Smooth muscle cell of trachea (primary cell): Measurements from ENCODE around the gene DEFB119. TPM values are rescaled to one million over a fixed set of nuclear protein-coding genes. Genes with fewer than 3 reads are reported as not detected.

Source experiments
- total RNA-seq: library from RNA; depleted of rRNA; stranded (reverse); fragments of >200 nt; gene quantifications from 2 replicates; pipeline ENCODE4 v1.2.1, GENCODE V29; 2014

The DEFB119 gene
- not detected in 2 replicates for total RNA-seq

GRCh38 chr20:31390490-31390889 lies at the start of gene DEFB119:
Gene DEFB119, minus strand, starts transcription at chr20:31390590. Its CDS starts 107 bp downstream, at chr20:31390483.

DNA sequence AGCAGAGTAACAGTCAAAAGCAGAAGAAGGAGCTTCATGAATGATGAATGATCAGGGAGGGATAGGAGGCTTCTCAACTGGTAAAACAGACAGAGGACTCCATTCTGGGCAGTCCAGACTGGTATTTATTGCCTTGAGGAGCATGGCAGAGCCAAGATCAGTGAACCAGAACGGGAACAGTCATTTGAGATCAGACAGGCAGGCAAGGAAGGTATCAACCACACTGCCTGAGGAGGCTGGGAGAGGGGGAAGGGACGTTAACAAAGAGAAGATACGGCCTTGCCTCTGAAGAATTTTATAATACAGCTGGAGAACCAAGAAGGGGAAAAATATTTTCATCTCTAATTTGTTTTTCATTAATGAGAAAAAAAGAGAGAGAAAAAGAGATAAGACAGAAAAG lies 15.7 kb upstream of the DEFB119 start, which contains the start of gene DEFB121:
Gene DEFB121, minus strand, starts transcription at position 101 of the 400 bp plus-strand sequence. Its CDS starts 63 bp downstream, at position 38.

DNA sequence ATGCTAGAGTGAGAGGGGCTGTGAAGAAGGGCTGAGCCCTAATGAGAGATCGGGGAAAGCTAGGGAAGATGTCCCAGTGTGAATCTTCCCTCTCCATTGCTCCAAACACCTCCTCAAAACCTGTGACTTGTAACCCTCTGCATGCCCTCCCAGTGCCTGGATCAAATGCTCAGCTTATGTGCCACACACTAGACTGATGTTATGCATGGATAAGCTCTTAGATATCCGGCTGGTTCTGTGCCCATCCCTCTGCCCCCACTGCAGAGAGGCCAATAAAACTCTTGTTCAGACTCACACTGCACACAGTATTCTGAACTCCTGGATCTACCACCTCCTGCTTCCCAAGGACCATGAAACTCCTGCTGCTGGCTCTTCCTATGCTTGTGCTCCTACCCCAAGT lies 22.1 kb downstream of the DEFB119 start, which contains the start of gene DEFB118:
Gene DEFB118, plus strand, starts transcription at position 301 of the 400 bp plus-strand sequence. Its CDS starts 50 bp downstream, at position 351.

Other genes starting within 250 kb of the DEFB119 start
- gene DEFB115, start 132.9 kb downstream of the DEFB119 start, total RNA-seq, result not detected in 2 replicates
- gene DEFB116, start 82.0 kb downstream of the DEFB119 start, total RNA-seq, result not detected in 2 replicates
- not detected in 2 replicates for gene DEFB118, start 22.0 kb downstream of the DEFB119 start, total RNA-seq
- not detected in 2 replicates for gene DEFB121, start 15.6 kb upstream of the DEFB119 start, total RNA-seq
- not detected in 2 replicates for gene DEFB123, start 50.0 kb upstream of the DEFB119 start, total RNA-seq
- not detected in 2 replicates for gene DEFB124, start 84.5 kb upstream of the DEFB119 start, total RNA-seq
- not detected in 2 replicates for gene REM1, start 84.7 kb upstream of the DEFB119 start, total RNA-seq
- gene HM13, start 123.9 kb upstream of the DEFB119 start, total RNA-seq, result 65.9 and 83.9 TPM in 2 replicates
- gene ID1, start 214.7 kb upstream of the DEFB119 start, total RNA-seq, result 80.6 and 268 TPM in 2 replicates
- not detected in 2 replicates for gene COX4I2, start 247.3 kb upstream of the DEFB119 start, total RNA-seq